GM23338 (cell line): ENCODE measurements around the gene FHIT. TPM values are rescaled to one million over a fixed set of nuclear protein-coding genes. Genes with fewer than 3 reads are reported as not detected.

Source experiments
- ATAC-seq: fragments of 200-7000 bp; cut with Tn5 transposase; 3 replicates; pipeline ENCODE4 v1.9.1; 2020
- DNase-seq: peaks from one replicate; pipeline ENCODE4 v3.0.0-alpha.2; 2015; ENCODE audit warnings: low spot score
- H2AFZ ChIP-seq: fragments of 200-600 bp; sonication (generic); 2 replicates; pipeline ENCODE4 v1.8.0; 2016; ENCODE audit warnings: antibody characterized with exemption, mild to moderate bottlenecking, moderate library complexity
- H3F3A ChIP-seq: fragments of 200-600 bp; sonication (generic); replicated peaks from 2 replicates; pipeline ENCODE4 v1.8.0; 2017; ENCODE audit warnings: antibody characterized with exemption, mixed run types, low read depth
- H3K27ac ChIP-seq: fragments of 200-600 bp; sonication (generic); 2 replicates; pipeline ENCODE4 v1.6.1; 2016; ENCODE audit warnings: low read depth
- H3K27me3 ChIP-seq: fragments of 200-600 bp; sonication (generic); 2 replicates; pipeline ENCODE4 v1.8.0; 2016; ENCODE audit warnings: mild to moderate bottlenecking, mixed run types, moderate library complexity; ENCODE audit not compliant: insufficient read depth
- H3K36me3 ChIP-seq: fragments of 200-600 bp; sonication (generic); 2 replicates; pipeline ENCODE4 v1.8.0; 2016; ENCODE audit warnings: mild to moderate bottlenecking; ENCODE audit not compliant: insufficient read depth
- H3K4me1 ChIP-seq: fragments of 200-600 bp; sonication (generic); 2 replicates; pipeline ENCODE4 v1.8.0; 2016; ENCODE audit warnings: mild to moderate bottlenecking, moderate library complexity; ENCODE audit not compliant: insufficient read depth
- H3K4me2 ChIP-seq: fragments of 200-600 bp; sonication (generic); 2 replicates; pipeline ENCODE4 v1.7.1; 2017; ENCODE audit warnings: mixed run types
- H3K4me3 ChIP-seq: fragments of 200-600 bp; sonication (generic); 2 replicates; pipeline ENCODE4 v1.6.1; 2016; ENCODE audit warnings: mixed run types
- H3K79me2 ChIP-seq: fragments of 200-600 bp; sonication (generic); replicated peaks from 2 replicates; pipeline ENCODE4 v1.8.0; 2017; ENCODE audit warnings: mild to moderate bottlenecking; ENCODE audit not compliant: insufficient read depth
- H3K9me2 ChIP-seq: fragments of 200-600 bp; sonication (generic); 2 replicates; pipeline ENCODE4 v1.8.0; 2017; ENCODE audit not compliant: insufficient read depth
- H4K20me1 ChIP-seq: fragments of 200-600 bp; sonication (generic); replicated peaks from 2 replicates; pipeline ENCODE4 v1.8.0; 2017; ENCODE audit warnings: mild to moderate bottlenecking; ENCODE audit not compliant: insufficient read depth
- H3K27ac Mint-ChIP-seq: 2 replicates; pipeline ENCODE4 v1.8.0; 2020; ENCODE audit warnings: inconsistent platforms, mild to moderate bottlenecking, moderate library complexity, mixed read lengths
- H3K27me3 Mint-ChIP-seq: 3 replicates; pipeline ENCODE4 v1.8.0; 2022; ENCODE audit warnings: low read depth, mild to moderate bottlenecking, moderate library complexity, mixed read lengths, inconsistent platforms; ENCODE audit not compliant: insufficient read depth, poor library complexity
- H3K36me3 Mint-ChIP-seq: 3 replicates; pipeline ENCODE4 v1.8.0; 2021; ENCODE audit warnings: low read depth, mild to moderate bottlenecking, inconsistent platforms, moderate library complexity, mixed read lengths
- H3K4me1 Mint-ChIP-seq: 3 replicates; pipeline ENCODE4 v1.8.0; 2020; ENCODE audit warnings: mild to moderate bottlenecking, inconsistent platforms, mixed read lengths
- H3K4me3 Mint-ChIP-seq: 3 replicates; pipeline ENCODE4 v1.8.0; 2021; ENCODE audit warnings: moderate library complexity, mild to moderate bottlenecking, inconsistent platforms, mixed read lengths
- H3K9me3 Mint-ChIP-seq: 3 replicates; pipeline ENCODE4 v1.8.0; 2020; ENCODE audit warnings: moderate library complexity, mild to moderate bottlenecking, inconsistent platforms, mixed read lengths
- CREB1 ChIP-seq: fragments of 250-450 bp; sonication (Bioruptor Pico); IDR thresholded peaks from 2 replicates; pipeline ENCODE4 v1.5.0; 2020; ENCODE audit warnings: low read depth, mild to moderate bottlenecking, moderate library complexity
- CTCF ChIP-seq, 2 experiments: fragments of 200-600 bp in 1 of 2; sonication (generic) in 1 of 2; conservative IDR thresholded peaks; 2 replicates each; pipeline versions ENCODE4 v1.5.1 to v1.6.1; 2016 to 2017; ENCODE audit warnings: antibody characterized with exemption in 2 of 2, low read depth in 2 of 2, mild to moderate bottlenecking in 2 of 2, moderate library complexity in 1 of 2
- EZH2 ChIP-seq: fragments of 200-600 bp; sonication (generic); IDR thresholded peaks from one replicate; pipeline ENCODE4 v1.8.0; 2017; ENCODE audit warnings: antibody characterized with exemption, mild to moderate bottlenecking, low read depth; ENCODE audit not compliant: unreplicated experiment
- EZH2phosphoT487 ChIP-seq: fragments of 200-600 bp; sonication (generic); IDR thresholded peaks from one replicate; pipeline ENCODE4 v1.8.1; 2018; ENCODE audit warnings: antibody characterized with exemption; ENCODE audit not compliant: unreplicated experiment
- JUNB ChIP-seq: IDR thresholded peaks from one replicate; pipeline ENCODE4 v1.6.1; 2016; ENCODE audit warnings: antibody characterized with exemption; ENCODE audit not compliant: unreplicated experiment
- NANOG ChIP-seq: IDR thresholded peaks from 2 replicates; pipeline ENCODE4 v1.6.1; 2016; ENCODE audit warnings: antibody characterized with exemption, borderline replicate concordance
- POLR2AphosphoS5 ChIP-seq: IDR thresholded peaks from 2 replicates; pipeline ENCODE4 v1.6.1; 2016; ENCODE audit warnings: antibody characterized with exemption, low read depth
- STAT1 ChIP-seq: IDR thresholded peaks from one replicate; pipeline ENCODE4 v1.6.1; 2016; ENCODE audit warnings: antibody characterized with exemption; ENCODE audit not compliant: unreplicated experiment
- ZNF114 ChIP-seq: fragments of 250-450 bp; sonication (Bioruptor Pico); IDR thresholded peaks from 2 replicates; pipeline ENCODE4 v1.5.0; 2020; ENCODE audit warnings: mild to moderate bottlenecking, moderate library complexity
- ZNF331 ChIP-seq: fragments of 250-450 bp; sonication (Bioruptor Pico); IDR thresholded peaks from 2 replicates; pipeline ENCODE4 v1.5.0; 2020; ENCODE audit warnings: low read depth, mild to moderate bottlenecking, moderate library complexity
- polyA plus RNA-seq: library from polyadenylated mRNA; unstranded; fragments of >200 nt; fragmentation: Nextera tagmentation; extraction: Ambion mirVana; gene quantifications from 2 replicates; pipeline ENCODE4 v1.2.1, GENCODE V29; 2016
- total RNA-seq: library from RNA; depleted of rRNA; stranded (reverse); fragments of >200 nt; shearing (Covaris generic); gene quantifications from 2 replicates; pipeline ENCODE4 v1.2.3, GENCODE V29; 2014
- TF ChIP-seq, protein P1 (sequence below): IDR thresholded peaks from 2 replicates; pipeline ENCODE4 v1.6.1; 2016; ENCODE audit warnings: antibody characterized with exemption
- TF ChIP-seq, protein P2 (sequence below): fragments of 250-450 bp; sonication (Bioruptor Pico); IDR thresholded peaks from 2 replicates; pipeline ENCODE4 v1.5.0; 2020; ENCODE audit warnings: mild to moderate bottlenecking, moderate library complexity
- TF ChIP-seq, protein P3 (sequence below): IDR thresholded peaks from one replicate; pipeline ENCODE4 v1.6.1; 2018; ENCODE audit warnings: antibody characterized with exemption; ENCODE audit not compliant: unreplicated experiment

FHIT gene
- total and polyA plus RNA-seq, 2 experiments from 2014 or later, result 3.0 to 8.3 TPM

DNA sequence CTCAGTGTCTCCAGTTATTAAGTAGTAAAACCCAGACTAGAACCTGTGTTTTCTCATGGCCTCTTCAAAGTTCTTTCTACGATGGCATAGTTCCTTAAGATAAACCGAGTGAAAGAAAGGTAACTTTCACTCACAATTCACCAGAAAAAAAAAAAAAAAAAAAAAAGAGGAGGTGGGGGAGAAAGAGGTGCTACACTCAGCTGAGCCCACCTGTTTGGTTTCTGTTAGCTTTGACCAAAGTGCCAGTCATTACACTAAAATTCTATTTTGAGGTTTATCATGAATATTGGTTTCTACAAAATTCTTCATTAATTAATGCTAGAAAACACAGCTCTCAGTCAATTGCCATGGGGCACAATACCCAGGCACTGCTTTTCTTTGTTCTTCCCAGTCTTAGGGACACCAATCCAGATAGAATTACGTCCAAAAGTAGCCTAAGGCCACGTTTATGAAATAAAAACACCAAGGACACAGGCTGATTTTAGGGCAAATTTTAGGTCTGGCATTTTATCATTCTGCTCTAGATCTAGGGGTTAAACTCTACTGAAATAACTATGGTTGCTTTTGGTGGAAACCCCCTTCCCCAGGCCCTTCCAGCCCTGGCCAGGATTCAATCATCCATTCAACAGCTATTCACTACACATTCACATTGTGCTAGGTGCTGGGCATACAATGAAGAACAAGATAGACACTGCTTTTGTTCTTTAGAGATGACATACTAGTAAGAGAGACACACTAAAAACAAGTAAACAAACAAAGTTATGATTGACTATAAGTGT lies 1097.8 kb downstream of the FHIT start:
- Mint-ChIP-seq H3K4me1 (no peaks in the 10 kb centered on the region), H3K27me3 (no peaks in the 10 kb centered on the region), H3K9me3 (no peaks in the 10 kb centered on the region), H3K27ac (no peak overlapping the region), H3K4me3 (no peak overlapping the region), H3K36me3 (no peaks in the 10 kb centered on the region)
- H2AFZ ChIP-seq, result no peak overlapping the region
- H3F3A ChIP-seq, result no peaks in the 10 kb centered on the region
- H3K27me3 ChIP-seq, result no peaks in the 10 kb centered on the region
- H3K4me2 ChIP-seq, result no peak overlapping the region
- H3K27ac ChIP-seq, result no peak overlapping the region
- H4K20me1 ChIP-seq, result no peaks in the 10 kb centered on the region
- no peak for ATAC-seq
- no peaks in the 10 kb centered on the region for H3K4me1 ChIP-seq
- DNase-seq, result no peak
- no peaks in the 10 kb centered on the region for H3K79me2 ChIP-seq
- no peaks in the 10 kb centered on the region for H3K36me3 ChIP-seq
- H3K9me2 ChIP-seq, result peaks cover 3% of the 10 kb centered on the region; the same call in 1 of the 2 replicates
- TF ChIP-seq, protein P1, sequence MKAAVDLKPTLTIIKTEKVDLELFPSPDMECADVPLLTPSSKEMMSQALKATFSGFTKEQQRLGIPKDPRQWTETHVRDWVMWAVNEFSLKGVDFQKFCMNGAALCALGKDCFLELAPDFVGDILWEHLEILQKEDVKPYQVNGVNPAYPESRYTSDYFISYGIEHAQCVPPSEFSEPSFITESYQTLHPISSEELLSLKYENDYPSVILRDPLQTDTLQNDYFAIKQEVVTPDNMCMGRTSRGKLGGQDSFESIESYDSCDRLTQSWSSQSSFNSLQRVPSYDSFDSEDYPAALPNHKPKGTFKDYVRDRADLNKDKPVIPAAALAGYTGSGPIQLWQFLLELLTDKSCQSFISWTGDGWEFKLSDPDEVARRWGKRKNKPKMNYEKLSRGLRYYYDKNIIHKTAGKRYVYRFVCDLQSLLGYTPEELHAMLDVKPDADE, result no peak
- TF ChIP-seq STAT1, result no peak
- TF ChIP-seq, protein P2, sequence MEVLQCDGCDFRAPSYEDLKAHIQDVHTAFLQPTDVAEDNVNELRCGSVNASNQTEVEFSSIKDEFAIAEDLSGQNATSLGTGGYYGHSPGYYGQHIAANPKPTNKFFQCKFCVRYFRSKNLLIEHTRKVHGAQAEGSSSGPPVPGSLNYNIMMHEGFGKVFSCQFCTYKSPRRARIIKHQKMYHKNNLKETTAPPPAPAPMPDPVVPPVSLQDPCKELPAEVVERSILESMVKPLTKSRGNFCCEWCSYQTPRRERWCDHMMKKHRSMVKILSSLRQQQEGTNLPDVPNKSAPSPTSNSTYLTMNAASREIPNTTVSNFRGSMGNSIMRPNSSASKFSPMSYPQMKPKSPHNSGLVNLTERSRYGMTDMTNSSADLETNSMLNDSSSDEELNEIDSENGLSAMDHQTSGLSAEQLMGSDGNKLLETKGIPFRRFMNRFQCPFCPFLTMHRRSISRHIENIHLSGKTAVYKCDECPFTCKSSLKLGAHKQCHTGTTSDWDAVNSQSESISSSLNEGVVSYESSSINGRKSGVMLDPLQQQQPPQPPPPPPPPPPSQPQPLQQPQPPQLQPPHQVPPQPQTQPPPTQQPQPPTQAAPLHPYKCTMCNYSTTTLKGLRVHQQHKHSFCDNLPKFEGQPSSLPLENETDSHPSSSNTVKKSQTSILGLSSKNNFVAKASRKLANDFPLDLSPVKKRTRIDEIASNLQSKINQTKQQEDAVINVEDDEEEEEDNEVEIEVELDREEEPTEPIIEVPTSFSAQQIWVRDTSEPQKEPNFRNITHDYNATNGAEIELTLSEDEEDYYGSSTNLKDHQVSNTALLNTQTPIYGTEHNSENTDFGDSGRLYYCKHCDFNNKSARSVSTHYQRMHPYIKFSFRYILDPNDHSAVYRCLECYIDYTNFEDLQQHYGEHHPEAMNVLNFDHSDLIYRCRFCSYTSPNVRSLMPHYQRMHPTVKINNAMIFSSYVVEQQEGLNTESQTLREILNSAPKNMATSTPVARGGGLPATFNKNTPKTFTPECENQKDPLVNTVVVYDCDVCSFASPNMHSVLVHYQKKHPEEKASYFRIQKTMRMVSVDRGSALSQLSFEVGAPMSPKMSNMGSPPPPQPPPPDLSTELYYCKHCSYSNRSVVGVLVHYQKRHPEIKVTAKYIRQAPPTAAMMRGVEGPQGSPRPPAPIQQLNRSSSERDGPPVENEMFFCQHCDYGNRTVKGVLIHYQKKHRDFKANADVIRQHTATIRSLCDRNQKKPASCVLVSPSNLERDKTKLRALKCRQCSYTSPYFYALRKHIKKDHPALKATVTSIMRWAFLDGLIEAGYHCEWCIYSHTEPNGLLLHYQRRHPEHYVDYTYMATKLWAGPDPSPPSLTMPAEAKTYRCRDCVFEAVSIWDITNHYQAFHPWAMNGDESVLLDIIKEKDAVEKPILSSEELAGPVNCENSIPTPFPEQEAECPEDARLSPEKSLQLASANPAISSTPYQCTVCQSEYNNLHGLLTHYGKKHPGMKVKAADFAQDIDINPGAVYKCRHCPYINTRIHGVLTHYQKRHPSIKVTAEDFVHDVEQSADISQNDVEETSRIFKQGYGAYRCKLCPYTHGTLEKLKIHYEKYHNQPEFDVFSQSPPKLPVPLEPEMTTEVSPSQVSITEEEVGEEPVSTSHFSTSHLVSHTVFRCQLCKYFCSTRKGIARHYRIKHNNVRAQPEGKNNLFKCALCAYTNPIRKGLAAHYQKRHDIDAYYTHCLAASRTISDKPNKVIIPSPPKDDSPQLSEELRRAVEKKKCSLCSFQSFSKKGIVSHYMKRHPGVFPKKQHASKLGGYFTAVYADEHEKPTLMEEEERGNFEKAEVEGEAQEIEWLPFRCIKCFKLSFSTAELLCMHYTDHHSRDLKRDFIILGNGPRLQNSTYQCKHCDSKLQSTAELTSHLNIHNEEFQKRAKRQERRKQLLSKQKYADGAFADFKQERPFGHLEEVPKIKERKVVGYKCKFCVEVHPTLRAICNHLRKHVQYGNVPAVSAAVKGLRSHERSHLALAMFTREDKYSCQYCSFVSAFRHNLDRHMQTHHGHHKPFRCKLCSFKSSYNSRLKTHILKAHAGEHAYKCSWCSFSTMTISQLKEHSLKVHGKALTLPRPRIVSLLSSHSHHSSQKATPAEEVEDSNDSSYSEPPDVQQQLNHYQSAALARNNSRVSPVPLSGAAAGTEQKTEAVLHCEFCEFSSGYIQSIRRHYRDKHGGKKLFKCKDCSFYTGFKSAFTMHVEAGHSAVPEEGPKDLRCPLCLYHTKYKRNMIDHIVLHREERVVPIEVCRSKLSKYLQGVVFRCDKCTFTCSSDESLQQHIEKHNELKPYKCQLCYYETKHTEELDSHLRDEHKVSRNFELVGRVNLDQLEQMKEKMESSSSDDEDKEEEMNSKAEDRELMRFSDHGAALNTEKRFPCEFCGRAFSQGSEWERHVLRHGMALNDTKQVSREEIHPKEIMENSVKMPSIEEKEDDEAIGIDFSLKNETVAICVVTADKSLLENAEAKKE, result no peak
- no peak for TF ChIP-seq NANOG
- TF ChIP-seq EZH2phosphoT487, result no peak
- TF ChIP-seq ZNF331 (CRISPR knock-in tag), result no peak
- TF ChIP-seq JUNB, result no peak
- no peak for TF ChIP-seq POLR2AphosphoS5
- TF ChIP-seq EZH2, result no peak
- TF ChIP-seq, protein P3, sequence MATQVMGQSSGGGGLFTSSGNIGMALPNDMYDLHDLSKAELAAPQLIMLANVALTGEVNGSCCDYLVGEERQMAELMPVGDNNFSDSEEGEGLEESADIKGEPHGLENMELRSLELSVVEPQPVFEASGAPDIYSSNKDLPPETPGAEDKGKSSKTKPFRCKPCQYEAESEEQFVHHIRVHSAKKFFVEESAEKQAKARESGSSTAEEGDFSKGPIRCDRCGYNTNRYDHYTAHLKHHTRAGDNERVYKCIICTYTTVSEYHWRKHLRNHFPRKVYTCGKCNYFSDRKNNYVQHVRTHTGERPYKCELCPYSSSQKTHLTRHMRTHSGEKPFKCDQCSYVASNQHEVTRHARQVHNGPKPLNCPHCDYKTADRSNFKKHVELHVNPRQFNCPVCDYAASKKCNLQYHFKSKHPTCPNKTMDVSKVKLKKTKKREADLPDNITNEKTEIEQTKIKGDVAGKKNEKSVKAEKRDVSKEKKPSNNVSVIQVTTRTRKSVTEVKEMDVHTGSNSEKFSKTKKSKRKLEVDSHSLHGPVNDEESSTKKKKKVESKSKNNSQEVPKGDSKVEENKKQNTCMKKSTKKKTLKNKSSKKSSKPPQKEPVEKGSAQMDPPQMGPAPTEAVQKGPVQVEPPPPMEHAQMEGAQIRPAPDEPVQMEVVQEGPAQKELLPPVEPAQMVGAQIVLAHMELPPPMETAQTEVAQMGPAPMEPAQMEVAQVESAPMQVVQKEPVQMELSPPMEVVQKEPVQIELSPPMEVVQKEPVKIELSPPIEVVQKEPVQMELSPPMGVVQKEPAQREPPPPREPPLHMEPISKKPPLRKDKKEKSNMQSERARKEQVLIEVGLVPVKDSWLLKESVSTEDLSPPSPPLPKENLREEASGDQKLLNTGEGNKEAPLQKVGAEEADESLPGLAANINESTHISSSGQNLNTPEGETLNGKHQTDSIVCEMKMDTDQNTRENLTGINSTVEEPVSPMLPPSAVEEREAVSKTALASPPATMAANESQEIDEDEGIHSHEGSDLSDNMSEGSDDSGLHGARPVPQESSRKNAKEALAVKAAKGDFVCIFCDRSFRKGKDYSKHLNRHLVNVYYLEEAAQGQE, result no peak
- no peak for TF ChIP-seq CTCF (conservative IDR thresholded peaks at IDR 0.05; ENCODE audit: low read depth in 2 of 2)
- TF ChIP-seq ZNF114 (CRISPR knock-in tag), result no peak
- no peak for TF ChIP-seq CREB1 (CRISPR knock-in tag)
- H3K4me3 ChIP-seq, result no peak overlapping the region
